Measurements from ENCODE around the gene OR1N2. TPM values are rescaled to one million over a fixed set of nuclear protein-coding genes. Genes with fewer than 3 reads are reported as not detected.
"Not testable (repeated sequence)": the region's sequence is repeated elsewhere in the genome, so short reads cannot be mapped to it uniquely, and the experiment has no call there.

OR1N2 gene
- total RNA-seq, 1 donor from 2014 or later: not detected

DNA sequence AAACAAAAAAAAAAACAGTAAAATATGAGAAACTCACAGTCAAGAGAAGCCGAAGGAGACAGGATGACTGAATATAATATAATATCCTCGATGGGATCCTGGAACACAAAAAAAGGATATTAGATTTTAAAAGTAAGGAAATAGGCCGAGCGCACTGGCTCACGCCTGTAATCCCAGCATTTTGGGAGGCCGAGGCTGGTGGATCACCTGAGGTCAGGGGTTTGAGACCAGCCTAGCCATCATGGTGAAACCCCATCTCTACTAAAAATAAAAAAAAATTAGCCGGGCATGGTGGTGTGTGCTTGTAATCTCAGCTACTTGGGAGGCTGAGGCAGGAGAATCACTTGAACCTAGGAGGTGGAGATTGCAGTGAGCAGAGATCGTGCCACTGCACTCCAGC is 30.4 kb downstream of the OR1N2 start, which contains the start of gene OR1L8:
Gene OR1L8 (minus strand): TSS at position 101 of the 400 bp plus-strand sequence. CDS start 14,907 bp downstream, outside the sequence.
- H3K9me3 ChIP-seq (ENCODE audit: control insufficient read depth in 3 of 3, low read length in 3 of 3); H3K9ac ChIP-seq (ENCODE audit: low read depth in 1 of 3, low read length in 3 of 3); H3K27me3 ChIP-seq (ENCODE audit: control insufficient read depth in 3 of 3, insufficient read depth in 3 of 3, low read length in 3 of 3); H3K36me3 ChIP-seq (ENCODE audit: control insufficient read depth in 3 of 3, insufficient read depth in 3 of 3, low read length in 3 of 3); H3K27ac ChIP-seq (ENCODE audit: low read depth, low read length); H3K4me3 ChIP-seq (ENCODE audit: low read length in 3 of 3); H3K4me1 ChIP-seq (ENCODE audit: control insufficient read depth in 3 of 3, insufficient read depth in 3 of 3, low read length in 3 of 3): not testable (repeated sequence)

Other genes starting within 250 kb of the OR1N2 start
- gene PTGS1, start 182.1 kb upstream of the OR1N2 start, total RNA-seq: 2.6 TPM
- gene OR1J1, start 75.2 kb upstream of the OR1N2 start, total RNA-seq: not detected
- gene OR1J2, start 42.3 kb upstream of the OR1N2 start, total RNA-seq: not detected
- gene OR1J4, start 34.0 kb upstream of the OR1N2 start, total RNA-seq: not detected
- not detected for gene OR1N1, start 25.8 kb upstream of the OR1N2 start, total RNA-seq
- gene OR1L8, start 30.3 kb downstream of the OR1N2 start, total RNA-seq: not detected
- not detected for gene OR1Q1, start 61.6 kb downstream of the OR1N2 start, total RNA-seq
- gene OR1B1, start 104.5 kb downstream of the OR1N2 start, total RNA-seq: 0.52 TPM
- gene OR1L1, start 108.6 kb downstream of the OR1N2 start, total RNA-seq: not detected
- gene OR1L3, start 122.0 kb downstream of the OR1N2 start, total RNA-seq: not detected
- gene OR1L4, start 170.9 kb downstream of the OR1N2 start, total RNA-seq: not detected
- gene OR1L6, start 189.2 kb downstream of the OR1N2 start, total RNA-seq: not detected
- not detected for gene OR5C1, start 235.8 kb downstream of the OR1N2 start, total RNA-seq
- not detected for gene OR1K1, start 247.0 kb downstream of the OR1N2 start, total RNA-seq